Skin epidermis (tissue), 12 donors: ENCODE data around the gene AFF3.

ENCODE experiments used
- H3K27ac ChIP-seq, 21 experiments: fragments of 200-600 bp; sonication (generic) in 11 of 21; one replicate each; pipeline ENCODE4 v1.5.0; 2020; ENCODE audit warnings: mild to moderate bottlenecking in 3 of 21, inconsistent platforms in 2 of 21, moderate library complexity in 2 of 21
- H3K4me3 ChIP-seq, 7 experiments: fragments of 200-600 bp; sonication (generic) in 2 of 7; one replicate each; pipeline ENCODE4 v1.5.0; 2020; ENCODE audit warnings: inconsistent platforms in 2 of 7, mild to moderate bottlenecking in 2 of 7, moderate library complexity in 1 of 7

Gene AFF3

DNA sequence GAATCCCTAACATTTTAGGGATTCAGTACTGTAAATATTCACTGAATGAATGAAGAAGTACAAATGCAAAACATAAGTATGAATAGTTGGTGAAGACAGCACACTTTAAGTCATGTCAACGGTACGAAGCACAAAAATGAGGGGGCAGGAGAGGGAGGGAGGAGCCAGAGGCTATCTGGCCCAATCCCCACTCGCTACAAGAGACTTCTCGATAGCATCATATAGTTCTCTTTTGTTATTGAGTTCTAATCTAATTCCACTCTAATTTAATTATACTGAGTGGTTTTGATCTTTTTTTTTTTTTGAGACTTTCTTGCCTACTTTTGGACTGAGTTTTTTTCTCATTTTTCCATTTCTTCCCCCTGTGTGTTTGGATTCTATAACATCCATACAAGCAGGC is 500.4 kb downstream of the AFF3 start:
- H3K4me3 ChIP-seq = no peak overlapping the region
- H3K27ac ChIP-seq = no peak overlapping the region

DNA sequence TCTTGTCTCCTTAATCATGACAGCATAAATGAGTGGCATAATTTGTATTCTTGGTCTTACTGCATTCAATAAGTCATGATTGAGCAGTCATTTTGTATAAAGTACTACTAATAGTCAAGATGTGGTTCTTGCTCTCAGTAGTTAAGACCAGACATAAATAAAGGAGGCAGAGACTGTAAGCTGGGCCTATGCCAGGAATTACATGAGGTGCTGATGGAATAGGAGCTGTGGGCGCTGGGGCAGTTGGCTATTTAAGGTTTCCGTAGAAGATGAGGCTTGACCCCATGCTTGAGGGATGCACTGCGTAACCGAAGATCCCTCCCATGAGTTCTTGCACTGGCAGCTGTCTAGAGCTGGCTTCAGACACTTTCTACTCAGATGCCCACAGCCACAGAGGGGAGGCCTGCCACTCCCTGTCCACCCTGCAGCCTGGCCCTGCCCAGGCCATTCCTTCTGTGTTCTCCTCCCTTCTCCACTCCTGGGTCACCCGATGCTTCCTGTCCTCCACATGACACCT is 501.7 kb downstream of the AFF3 start:
- Histone ChIP-seq H3K27ac (no peak overlapping the region), H3K4me3 (no peak overlapping the region)

DNA sequence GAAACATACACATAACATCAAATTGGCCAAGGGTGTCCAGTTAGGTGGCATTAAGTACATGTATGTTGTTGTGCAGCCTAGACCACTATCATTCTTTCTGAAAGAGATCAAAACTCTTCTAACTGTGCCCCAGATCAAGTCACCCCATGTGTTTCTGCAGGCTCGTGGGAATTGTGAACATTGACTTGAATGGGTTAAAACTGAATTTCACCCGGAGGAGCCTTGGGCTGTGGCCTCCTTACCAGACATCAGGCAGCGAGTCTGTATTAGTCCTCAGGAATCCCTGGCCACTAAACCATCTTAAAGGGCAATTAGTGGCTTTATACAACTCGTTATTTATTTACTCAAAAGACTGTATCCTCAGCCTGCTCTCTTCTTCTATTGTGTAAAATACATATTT is 503.6 kb downstream of the AFF3 start:
- Histone ChIP-seq H3K27ac (no peak overlapping the region), H3K4me3 (no peak overlapping the region)

DNA sequence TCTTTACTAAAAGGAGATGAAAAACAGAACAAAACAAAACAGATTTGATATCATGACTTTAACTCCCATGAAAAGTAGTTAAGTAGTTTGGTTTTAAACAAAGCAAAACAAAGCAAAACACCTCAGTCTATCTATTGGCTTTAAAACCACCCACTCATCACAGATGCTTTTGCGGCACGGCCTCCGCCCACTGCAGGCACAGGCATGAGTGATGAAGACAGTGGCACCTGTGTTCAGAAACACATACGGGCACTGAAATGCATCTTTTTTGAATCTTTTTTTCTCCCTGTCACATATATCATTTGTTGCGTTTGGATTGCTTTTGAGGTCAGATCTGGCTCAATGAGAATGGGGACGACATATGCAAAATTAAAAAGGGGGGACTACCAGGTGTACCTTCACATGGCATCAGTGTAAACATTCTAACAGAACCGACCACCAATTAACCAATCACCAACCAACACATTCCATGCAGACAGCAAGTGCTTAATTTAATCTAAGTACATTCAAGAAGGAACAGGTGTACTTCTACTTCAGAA is 505.2 kb downstream of the AFF3 start:
- Histone ChIP-seq H3K4me3 (no peak overlapping the region), H3K27ac (peak overlapping the region in 2 of 21 experiments; percentile 49 to 69)

DNA sequence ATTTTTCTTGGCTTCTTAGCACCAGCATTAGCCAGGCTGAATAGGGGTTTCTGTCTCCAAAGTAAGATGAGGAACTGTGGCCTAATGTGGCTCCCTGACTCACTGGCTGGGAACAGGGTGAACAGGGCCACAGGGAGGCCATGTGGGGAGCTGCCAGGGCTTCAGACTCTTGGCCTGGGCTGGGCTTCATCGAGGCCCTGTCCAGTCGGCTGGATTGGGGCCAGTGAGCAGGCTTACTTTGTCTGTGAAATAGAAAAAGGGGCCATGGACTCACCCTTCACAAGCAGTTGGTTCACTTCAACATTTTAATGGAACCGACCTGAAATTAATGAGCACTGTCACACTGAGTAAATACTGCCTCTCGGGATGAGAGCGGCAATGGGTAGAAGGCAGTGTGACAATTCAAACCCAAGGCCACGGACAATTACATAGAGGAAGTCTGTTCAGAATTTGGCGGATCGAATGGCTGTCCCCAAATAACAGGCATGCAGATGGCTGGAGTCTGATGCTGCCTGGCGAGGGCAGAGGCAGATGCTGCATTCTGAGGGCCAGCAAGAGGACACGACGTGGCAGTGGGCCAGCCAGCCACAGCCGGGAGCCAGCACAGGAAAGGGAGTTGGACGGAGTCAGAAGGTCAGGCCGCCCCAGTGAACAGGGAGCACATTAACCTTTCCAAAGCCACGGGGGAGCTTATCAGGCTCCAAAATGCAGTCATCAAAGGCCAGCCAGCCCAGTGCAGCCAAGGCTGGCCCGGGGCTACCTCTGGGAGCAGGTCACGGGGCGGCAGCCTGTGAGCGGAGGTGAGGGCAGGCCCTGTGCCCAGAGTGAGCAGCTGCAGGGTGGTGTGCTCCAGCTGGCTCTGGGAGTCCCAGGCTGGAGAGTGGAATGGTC is 506.0 kb downstream of the AFF3 start:
- peak overlapping the region in 4 of 21 experiments; percentile 3 to 69 (median 41) for H3K27ac ChIP-seq
- H3K4me3 ChIP-seq = no peak overlapping the region

DNA sequence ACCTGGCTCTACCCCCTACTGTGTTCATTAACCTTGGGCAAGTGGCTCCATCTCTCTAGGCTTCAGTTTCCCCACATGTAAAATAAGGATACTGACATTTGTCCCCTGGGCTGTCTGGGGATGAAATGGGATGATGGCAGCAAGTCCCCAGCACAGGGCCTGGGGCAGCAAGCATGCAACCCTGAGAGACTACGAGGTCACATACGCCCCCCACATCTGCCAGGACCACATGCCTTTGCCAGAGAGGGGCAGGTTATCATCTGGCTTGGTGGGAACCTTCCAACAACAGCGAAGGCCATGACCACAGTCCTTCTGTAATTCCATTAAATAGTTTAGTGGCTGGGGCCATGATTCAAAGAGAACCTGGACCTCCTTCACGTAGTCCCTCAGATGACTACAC is 506.7 kb downstream of the AFF3 start:
- no peak overlapping the region for H3K4me3 ChIP-seq
- no peak overlapping the region for H3K27ac ChIP-seq

DNA sequence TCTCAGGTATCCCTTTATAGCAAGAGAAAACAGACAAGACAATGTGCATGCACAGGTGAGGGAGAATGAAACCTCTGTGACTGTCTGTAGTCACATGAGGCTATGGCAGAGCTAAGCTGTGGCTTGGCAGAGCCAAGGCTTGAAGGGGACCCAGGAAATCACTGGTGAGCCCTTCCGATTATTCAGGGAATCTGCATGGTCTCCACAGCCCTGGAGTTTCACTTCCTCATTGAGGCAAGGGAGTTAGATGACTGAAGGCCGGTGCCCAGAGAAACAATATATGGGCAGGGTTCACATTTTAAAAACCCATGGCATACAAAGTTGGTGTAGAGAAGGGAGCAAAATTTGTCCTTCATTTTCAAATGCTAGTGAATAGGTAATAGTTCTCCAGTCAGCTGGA is 508.2 kb downstream of the AFF3 start:
- Histone ChIP-seq H3K4me3 (no peak overlapping the region), H3K27ac (no peak overlapping the region)

DNA sequence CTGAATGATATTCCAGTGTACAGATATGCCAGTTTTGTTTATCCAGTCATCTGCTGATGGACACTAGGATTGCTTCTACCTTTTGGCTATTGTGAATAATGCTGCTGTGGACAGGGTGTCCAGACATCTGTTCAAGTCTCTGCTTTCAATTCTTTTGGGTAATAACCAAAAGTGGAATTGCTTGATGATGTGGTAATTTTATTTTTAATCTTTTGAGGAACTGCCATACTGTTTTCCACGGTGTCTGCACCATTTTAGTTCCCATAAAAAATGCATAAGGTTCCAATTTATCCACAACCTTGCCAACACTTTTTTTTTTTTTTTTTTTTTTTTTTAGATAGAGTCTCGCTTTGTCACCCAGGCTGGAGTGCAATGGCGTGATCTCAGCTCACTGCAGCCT is 510.7 kb downstream of the AFF3 start:
- H3K27ac ChIP-seq = no peak overlapping the region
- no peak overlapping the region for H3K4me3 ChIP-seq

DNA sequence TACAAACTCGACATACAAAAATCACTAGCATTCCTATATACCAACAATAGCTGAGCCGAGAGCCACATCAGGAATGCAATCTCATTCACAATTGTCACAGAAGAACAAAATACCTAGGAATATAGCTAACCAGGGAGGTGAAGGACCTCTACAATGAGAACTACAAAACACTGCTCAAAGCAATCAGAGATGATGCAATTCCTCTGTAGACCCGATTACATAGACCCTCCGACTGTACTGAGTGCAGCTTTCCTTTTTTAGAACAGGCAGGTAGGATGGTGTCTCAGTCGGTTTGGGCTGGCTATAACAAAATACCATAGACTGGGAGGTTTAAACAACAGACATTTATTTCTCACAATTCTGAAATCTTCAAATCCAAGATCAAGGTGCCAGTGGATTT is 513.1 kb downstream of the AFF3 start:
- no peak overlapping the region for H3K27ac ChIP-seq
- no peak overlapping the region for H3K4me3 ChIP-seq

DNA sequence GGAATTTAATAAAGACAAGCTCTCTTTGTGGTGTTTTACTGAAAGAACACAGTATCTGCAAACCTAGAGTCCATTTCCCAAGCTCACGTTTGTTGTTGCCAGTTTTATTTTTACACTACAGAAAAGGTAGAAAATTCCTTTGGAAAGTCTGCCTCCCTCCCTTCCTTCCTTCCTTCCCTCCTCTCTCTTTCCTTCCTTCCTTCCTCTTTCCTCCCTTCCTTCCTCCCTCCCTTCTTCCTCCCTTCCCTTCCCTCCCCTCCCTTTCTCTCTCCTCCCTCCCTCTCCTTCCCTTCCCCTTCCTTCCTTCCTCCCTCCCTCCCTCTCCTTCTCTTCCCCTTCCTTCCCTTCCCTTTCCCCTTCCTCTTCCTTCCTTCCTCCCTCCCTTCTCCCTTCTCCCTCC is 516.2 kb downstream of the AFF3 start:
- no peak overlapping the region for H3K4me3 ChIP-seq
- H3K27ac ChIP-seq = no peak overlapping the region

DNA sequence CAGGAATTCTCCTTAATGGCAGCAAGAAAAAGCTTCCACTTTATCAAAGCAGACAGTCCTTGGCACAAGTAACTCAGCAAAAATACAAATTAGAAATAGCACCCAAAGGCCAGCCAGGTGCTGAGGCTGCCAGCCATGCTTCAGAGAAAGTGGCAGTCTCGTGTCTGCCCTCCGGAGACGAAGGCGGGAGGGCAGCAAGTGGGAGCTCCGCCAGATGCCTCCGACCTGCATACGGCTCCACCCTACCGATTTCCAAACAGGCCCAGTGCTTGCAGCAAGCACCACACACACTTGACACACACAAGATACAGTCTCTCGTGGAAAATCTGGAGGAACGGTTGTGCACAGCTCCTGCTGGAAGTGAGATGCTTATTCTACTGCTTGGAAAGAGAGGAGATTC is 517.7 kb downstream of the AFF3 start:
- Histone ChIP-seq H3K27ac (peak overlapping the region in 1 of 21 experiments; percentile 35), H3K4me3 (no peak overlapping the region)

DNA sequence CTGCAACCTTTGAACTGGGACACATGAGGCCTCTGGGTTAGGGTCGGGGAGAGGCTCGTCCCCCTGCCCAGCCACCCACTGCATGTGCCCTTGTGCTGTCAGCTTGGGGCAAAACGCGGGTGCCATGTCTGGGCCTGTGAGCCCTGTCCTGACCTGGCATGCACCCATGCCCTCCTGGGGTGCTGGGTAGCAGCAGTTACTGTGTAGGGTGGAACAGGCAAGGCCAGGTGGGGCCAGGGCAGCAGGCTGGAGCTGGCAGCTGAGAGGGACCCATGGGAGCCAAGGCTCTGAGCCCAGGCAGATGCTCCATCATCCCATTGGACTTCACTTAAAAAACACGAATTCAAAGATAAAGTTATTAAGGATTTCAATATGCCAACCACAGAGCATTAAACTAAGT is 518.8 kb downstream of the AFF3 start:
- H3K4me3 ChIP-seq = no peak overlapping the region
- H3K27ac ChIP-seq = no peak overlapping the region

DNA sequence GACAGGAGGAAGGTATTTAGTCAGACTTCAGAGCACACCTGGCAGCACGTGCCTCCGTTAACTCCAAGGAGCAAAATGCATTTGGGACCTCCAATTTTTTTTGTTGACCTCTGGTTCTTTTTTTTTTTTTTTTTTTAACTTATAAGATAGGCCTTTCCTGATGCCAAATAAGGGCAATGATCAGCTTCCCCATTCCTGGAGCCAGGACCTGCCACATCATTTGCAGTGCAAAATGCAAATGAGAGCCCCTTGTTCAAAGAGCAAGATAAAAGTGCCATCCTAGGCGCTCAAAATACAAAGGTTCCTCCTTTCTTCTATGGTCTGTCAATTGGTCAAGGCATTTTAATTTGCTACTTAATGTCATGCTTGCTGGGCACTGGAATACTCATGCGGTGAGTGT is 519.4 kb downstream of the AFF3 start:
- Histone ChIP-seq H3K27ac (no peak overlapping the region), H3K4me3 (no peak overlapping the region)

DNA sequence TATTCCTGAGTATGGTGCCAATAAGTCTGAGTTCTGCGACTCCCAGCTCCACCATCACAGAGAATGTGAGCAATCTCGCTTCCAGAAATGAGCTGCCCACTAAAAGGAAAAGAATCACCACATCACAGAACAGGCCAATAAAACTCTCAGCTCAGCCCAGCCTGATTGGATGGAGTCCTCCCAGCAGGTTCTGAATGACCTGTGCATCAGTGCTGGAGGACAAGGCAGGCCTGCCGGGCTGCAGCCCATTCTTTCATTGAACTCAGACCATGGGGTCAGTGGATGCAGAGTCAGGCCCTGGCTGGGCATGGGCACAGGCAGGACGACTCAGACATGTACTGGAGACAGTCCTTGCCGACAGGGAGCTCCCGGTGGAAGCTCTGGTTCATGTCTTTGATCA is 519.9 kb downstream of the AFF3 start:
- Histone ChIP-seq H3K4me3 (no peak overlapping the region), H3K27ac (no peak overlapping the region)

DNA sequence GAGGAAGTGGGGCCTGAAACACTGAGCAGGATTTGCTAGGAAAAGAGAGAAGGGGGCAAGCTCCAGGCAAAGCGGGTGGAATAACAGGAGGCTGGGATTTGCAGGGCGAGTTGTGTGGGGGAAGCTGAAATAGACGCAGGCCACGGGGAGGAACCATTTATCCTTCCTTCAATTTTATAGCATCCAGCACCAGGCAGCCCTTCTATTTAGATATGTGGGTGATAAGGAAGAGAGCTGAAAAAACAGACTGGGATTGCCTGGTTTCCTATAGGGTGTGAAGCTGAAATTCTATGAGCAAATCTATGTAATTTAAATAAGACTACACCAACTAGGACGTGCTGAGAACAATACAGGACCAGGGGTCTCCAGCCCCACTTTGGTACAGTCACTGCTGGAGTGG is 520.6 kb downstream of the AFF3 start:
- Histone ChIP-seq H3K4me3 (no peak overlapping the region), H3K27ac (no peak overlapping the region)

DNA sequence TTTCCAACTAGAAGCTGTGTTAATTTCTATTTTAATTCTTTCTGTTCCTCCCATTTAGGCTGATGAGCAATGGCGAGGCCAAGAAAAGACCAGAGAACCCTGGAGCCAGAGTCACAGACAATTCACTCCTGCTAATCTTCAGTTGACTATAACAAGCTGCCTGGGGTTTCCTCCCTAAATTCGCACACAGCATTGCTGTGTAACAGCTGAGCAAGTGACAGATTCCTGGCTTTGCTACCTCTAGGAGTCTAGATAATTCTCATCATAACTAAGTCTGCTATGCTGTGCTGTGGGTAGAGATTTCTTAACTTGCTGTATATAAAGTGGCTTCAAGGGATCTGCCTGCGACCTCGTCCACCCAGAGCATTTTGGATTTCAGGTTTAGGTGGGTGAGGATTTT is 521.3 kb downstream of the AFF3 start:
- H3K4me3 ChIP-seq = no peak overlapping the region
- H3K27ac ChIP-seq = no peak overlapping the region

DNA sequence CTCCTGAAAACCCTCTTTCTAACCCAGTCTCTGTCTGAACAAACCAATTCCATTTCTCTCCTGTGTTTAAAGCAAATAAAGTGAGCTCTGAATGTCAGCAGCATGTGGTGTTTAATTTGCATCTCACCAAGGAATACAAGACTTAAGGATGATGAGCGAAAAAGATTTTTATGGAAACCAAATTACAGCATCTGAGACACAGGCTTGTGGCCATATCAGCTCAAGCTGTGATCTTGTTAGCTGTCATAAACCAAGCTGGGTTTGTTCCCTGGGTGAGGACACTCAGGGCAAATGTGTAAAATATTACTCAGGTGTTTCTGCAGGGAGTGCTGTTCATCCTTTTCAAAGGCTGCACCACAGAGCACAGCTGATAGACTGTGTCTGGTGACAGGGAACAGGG is 523.2 kb downstream of the AFF3 start:
- Histone ChIP-seq H3K27ac (no peak overlapping the region), H3K4me3 (no peak overlapping the region)

DNA sequence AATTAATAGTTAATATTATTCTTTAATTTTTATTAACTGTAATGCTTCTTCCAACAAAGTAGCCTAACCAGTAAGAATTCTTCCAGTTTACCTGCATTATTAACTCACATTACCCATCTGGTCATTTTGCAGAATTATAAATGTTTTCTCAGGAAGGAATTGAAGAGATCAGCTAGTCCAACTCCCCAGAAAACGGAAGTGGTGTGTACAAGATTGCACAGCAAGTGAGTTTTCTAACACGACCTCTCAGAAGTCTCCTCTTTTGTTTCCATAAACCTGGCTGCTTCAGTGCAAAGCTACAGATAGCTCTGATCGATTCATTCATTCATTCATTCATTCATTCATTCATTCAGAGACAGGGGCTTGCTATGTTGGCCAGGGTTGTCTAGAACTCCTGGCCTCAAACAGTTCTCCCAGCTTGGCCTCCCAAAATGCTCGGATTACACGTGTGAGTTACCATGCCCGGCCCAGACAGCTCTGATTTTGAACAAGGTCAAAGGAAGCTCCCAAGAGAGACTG is 523.8 kb downstream of the AFF3 start:
- no peak overlapping the region for H3K27ac ChIP-seq
- no peak overlapping the region for H3K4me3 ChIP-seq

DNA sequence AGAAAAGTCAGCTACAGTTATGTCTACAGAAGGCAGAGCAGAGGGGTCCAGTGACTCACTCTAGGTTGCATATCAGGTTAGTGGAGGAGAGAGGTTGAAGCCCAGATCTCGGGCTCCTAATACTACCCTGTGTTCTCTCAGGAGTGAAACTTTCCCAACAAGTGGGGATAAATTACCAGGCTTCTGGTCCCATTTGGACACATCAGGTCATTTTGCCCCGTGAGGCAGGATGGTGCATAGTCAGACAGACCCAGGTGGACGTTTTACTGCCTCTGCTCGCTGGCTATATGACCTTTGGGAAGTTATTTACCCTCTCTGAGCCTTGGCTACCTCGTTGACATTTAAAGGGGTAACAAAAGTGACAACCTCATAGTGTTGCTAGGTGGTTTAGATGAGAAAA is 524.6 kb downstream of the AFF3 start:
- H3K4me3 ChIP-seq = no peak overlapping the region
- H3K27ac ChIP-seq = no peak overlapping the region

DNA sequence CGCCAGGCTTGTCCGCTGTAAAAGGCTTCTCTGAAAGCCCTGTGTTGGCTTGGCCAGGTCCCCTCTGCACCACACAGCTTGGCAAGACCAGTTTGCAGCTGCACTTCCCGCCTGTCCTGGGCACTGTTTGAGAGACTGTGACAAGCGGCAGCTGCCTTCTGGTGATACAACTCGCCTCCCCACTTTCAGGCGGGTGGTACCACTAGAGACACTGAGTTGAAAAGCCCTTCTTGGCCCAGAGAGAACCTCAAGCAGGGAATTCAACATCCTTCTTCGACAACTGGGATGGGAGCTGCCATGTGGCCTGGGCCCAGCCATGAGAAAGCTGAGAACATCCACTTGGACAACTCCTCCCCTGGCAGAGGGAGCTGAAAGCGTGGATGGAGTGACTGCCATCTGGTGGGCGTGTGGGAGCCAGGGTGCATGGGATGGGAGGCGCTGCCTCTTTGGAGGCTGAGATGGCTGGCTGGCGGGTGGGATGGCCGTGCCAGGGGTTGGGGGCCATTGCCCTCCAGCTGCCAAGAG is 527.1 kb downstream of the AFF3 start:
- no peak overlapping the region for H3K4me3 ChIP-seq
- no peak overlapping the region for H3K27ac ChIP-seq

DNA sequence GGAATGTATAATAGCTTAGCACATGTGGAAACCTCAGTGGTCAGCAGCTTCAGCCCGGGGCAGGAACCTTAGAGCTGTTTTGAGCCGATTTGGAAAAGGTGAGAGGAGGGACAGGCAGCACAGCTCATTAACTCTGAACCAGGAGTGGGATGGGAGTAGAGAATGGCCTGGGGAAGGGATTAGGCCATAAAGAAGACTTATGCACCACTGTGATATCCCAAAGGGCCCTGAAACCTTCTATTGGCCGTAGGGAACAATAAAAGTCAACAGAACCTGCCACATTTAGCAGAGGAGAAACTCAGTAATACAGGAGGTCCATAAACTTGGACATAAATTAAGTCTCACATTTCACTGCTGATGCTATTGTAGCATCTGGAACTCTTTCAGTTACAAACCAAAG is 528.4 kb downstream of the AFF3 start:
- H3K27ac ChIP-seq = no peak overlapping the region
- H3K4me3 ChIP-seq = no peak overlapping the region
